ENCODE data around the gene ERP27. TPM values are rescaled to one million over a fixed set of nuclear protein-coding genes. Genes with fewer than 3 reads are reported as not detected.

ERP27 gene
- 0.08 TPM for polyA plus RNA-seq (2013, experiment 1 of 2; ENCODE audit: insufficient read length)
- not detected for polyA plus RNA-seq (2013, experiment 2 of 2; ENCODE audit: insufficient read length)

GRCh38 chr12:14938301-14938700 lies at the start of gene ERP27:
Gene ERP27 (minus strand): TSS chr12:14938537. CDS start chr12:14938508, 29 bp downstream.
- DNase-seq, result no peak

- no peak for DNase-seq
Observed at GRCh38 chr12:14988035-14988434, 49.7 kb upstream of the ERP27 start.

GRCh38 chr12:14986449-14986848 lies 48.1 kb upstream of the ERP27 start:
- DNase-seq, result no peak

GRCh38 chr12:14984766-14985285 lies 46.5 kb upstream of the ERP27 start:
- DNase-seq, result no peak

DNA sequence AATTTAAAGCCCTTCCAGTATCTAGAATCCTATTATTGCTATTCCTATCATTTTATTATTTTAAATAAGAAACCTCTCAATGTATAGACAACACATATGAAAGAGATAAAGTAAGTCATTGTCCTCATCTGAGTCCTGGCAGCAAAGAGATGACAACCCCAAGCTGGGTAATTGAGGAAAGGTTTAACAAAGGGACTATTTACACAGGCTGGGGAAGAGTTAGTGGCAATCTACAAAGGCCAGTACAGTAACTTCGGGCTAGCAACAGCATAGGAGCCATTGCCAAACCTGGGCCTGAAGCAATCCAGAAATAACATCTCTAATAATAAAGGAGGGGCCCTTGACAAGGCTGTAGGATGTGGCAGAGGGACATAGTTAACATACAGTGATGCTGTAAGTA lies 45.7 kb upstream of the ERP27 start:
- DNase-seq, result no peak

DNA sequence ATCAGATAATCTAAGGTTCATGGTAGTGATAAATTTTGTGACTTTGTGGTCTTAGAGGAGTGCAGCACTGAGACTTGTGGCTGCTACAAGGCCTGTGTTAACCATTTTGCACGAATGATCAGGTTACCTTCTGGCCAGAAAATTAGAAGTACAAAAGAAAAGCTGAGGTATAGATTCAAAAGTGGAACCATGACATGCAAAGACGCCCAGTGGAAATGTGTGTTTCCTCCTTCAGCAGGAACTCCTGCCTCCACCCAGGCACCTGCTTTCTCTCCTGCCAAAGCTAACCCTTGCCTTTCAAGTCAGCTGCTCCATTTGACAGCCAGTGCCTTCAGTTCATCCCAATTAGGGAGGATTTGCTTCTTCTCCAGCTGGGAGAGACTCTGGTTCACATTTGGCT lies 44.7 kb upstream of the ERP27 start:
- DNase-seq, result no peak

DNA sequence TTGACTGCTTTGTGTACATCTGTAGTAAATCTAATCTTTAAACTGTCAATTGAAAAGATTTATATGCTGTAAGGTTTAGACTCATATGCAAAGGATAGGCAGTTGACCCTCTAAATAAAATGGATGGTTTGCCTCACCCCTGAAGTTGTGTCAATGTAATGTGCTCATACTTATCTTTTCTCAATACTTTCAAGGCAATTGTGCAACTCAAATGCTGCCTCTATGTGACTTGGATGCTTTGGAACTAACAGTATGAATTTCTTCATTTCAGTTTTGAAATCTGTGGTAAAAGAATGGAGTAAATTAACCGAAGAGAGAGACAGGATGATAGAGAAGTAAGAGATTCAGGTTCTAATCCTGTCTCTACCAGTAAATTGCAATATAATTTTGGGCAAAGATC lies 44.2 kb upstream of the ERP27 start:
- no peak for DNase-seq

DNA sequence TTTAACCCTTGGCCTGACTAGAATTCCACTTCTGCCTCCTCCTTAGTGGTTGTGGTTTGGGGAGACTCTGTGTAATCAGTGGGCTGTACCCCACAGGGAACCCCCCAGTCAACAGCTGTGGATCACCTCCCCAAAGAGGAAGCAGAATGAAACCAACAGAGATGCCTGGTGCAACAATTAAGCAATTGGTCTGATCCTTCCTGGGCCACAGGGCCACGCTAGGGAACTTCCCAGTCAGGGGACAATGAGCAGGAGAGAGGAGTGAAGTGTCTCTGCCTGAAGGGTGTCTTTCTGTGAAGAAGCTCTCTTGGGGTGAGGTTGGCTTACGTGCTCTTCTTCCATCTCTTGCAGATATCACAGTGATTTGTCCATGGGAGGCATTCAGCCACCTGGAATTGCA lies 42.7 kb upstream of the ERP27 start:
- DNase-seq, result no peak

DNA sequence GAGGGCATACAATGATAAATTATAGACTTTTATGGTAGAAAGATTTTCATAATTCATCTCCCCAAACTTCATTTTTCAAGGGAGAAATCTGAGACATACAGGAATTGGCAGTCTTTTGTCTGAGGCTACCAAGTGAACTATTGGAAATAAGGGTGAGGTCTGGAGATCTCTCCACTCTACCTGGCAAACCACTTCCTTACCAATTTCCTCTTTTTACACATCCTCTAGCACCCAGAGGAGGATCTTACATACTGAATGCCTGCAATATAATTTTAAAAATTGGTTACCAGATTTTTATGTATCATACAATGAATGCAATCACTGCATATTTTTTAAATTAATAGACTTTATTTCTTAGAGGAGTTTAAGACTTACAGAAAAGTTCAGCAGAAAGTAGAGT lies 41.1 kb upstream of the ERP27 start:
- DNase-seq, result no peak

- DNase-seq, result no peak
Observed at GRCh38 chr12:14976658-14977057, 38.3 kb upstream of the ERP27 start.

DNA sequence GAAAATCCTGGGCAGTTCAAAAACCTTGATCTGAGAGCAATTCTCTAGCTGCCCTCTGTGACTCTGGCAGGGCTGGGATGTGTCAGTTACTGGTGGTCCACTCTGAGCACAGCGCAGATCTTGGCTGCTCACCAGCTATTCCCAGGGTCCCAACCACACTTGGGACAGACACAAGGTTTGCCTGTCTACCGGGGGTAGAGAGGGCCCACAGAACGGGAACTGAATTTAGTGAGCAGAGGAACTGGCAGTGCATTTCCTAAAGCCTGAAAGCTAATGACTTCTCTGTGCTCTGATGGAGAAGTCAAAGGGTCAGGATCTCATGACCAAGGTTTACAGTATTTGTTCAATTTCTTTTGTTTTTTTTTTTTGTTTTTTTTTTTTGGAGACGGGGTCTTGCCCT lies 37.1 kb upstream of the ERP27 start:
- no peak for DNase-seq

DNA sequence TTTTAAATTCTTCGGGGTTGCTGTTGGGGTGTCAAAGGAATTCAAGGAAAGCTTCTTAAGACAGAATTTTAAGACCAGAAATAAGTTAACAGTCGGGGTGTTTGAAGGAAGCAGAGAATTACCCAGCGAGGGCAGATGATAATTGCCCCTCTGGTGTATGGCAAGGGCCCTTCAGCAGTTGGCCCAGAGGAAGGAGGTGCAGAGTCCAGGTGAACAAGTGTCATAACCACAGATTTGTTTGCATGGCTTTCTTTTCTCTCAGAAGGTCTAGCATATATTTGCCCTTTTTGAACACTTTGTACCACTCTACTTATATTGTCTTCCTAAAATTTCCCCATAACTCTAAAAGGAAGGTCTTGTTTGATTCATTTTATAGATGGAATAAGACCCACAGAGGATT lies 36.3 kb upstream of the ERP27 start:
- DNase-seq, result no peak

- no peak for DNase-seq
Observed at GRCh38 chr12:14972816-14973215, 34.5 kb upstream of the ERP27 start, which contains the start of gene PDE6H. Gene PDE6H (plus strand): TSS chr12:14973042. CDS start chr12:14978013, 4,971 bp downstream.

DNA sequence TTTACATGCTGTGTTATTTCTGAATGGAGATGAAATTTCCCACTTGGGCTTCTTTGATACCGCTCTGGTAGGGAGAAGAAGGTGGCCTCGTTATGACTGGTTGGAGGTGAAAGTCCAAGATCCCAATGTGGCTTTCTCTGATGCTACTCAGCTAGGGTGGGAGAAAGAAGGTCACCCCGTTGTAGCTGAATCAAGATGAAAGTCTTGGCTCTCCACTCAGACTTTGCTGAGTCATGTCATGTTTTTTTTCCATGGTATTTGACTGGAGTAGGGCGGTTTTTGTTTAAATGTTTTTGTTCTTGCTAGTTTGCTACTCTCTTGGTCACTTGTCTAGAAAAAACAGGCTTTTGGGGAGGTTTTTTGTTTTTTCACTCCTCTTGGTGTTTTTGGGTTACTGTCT lies 32.1 kb upstream of the ERP27 start:
- no peak for DNase-seq

DNA sequence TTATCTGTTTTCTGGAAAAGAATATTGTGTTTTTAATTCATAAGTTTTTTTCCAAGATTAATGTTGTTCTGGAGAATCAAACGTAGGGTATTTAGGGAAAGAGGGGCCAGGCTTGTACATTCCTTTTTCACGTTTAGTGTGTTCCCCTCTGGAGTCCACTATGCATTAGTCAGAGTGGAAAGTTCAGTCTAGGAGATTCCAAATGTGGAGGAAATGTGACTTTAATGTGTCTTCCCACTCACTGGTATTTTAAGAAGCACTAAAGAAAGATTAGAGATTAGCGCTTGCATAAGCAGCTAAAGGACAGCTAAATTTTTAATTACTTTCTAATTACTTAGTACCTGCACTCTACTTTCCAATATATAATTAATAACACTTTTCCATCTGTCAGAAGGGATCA lies 30.1 kb upstream of the ERP27 start:
- no peak for DNase-seq

GRCh38 chr12:14965221-14965620 lies 26.9 kb upstream of the ERP27 start:
- DNase-seq, result no peak

GRCh38 chr12:14964406-14964805 lies 26.1 kb upstream of the ERP27 start:
- no peak for DNase-seq

GRCh38 chr12:14963520-14963919 lies 25.2 kb upstream of the ERP27 start:
- DNase-seq, result no peak

GRCh38 chr12:14962797-14963196 lies 24.5 kb upstream of the ERP27 start:
- no peak for DNase-seq

- no peak for DNase-seq
Observed at GRCh38 chr12:14962153-14962539, 23.8 kb upstream of the ERP27 start.

GRCh38 chr12:14961466-14962152 lies 23.3 kb upstream of the ERP27 start, which contains the start of gene ARHGDIB:
Gene ARHGDIB (minus strand): TSS chr12:14961601. CDS start chr12:14950712, 10,889 bp downstream.
- DNase-seq, result peak; percentile 16

DNA sequence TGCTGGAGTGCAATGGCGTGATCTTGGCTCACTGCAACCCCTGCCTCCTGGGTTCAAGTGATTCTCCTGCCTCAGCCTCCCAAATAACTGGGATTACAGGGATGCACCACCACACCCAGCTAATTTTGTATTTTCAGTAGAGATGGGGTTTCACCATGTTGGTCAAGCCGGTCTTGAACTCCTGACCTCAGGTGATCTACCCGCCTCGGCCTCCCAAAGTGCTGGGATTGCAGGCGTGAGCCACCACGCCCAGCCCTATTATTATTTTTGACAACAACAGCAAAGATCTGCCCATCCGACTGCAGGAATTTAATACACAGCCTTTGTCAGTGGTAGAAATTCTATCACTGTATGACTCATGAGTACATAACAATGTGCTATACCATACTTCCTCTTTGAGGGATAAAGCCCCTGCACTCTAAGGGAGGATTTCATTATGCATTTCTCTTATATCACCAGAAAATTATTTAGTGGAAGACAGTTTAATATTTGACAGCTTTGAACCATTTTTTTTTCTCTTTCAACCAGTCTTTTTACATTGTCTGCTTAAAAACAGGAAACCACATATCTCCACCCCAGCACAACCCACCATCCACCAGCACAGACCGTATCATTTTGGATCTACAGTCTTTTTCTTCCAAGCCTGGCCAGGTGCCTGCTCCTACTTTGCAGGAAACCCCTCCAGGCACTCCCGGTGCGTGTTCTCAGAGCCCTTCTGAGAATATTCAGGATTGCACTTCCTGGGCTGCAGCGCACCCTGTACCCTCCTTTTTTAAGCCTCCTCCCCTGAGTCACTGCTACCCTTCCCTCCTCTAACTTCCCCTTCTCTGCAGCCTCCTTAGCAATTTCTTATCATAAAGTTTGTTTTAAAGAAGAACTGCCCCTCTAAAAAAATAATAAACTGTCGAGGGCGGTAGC lies 22.5 kb upstream of the ERP27 start:
- DNase-seq, result peak; percentile 86

- no peak for DNase-seq
Observed at GRCh38 chr12:14959916-14960496, 21.7 kb upstream of the ERP27 start.
